COR-L47 (cell line): Measurements from ENCODE around the gene SEMA6C.

Experiments
- DNase-seq: peaks from one replicate; lab custom pipeline; 2025; lab: John Stamatoyannopoulos, UW

SEMA6C gene

GRCh38 chr1:151158326-151158725 lies 11.9 kb upstream of the SEMA6C start:
- DNase-seq = no peak

DNA sequence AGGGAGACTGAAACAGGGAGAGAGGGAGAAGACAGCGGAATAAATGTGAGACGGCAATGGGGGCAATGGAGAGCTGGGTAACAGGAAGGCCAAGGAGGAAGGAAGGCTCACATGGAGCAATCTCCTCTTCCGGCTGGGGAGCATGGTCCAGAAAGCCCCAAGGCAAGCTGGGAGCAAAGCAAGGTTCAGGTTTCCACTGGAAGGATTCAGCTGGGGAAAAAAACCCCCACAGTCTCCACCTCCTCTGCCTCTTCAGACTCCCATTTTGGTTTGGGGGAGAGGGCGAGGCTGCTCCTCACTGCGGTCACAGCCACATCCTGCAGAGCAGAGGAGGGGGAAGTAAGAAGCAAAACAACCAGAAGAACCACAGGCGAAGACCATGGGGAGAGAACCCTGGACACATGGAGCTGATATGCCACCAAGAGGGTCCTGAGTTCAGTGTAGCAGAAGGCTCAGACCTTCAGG lies 10.7 kb upstream of the SEMA6C start:
- DNase-seq = no peak

DNA sequence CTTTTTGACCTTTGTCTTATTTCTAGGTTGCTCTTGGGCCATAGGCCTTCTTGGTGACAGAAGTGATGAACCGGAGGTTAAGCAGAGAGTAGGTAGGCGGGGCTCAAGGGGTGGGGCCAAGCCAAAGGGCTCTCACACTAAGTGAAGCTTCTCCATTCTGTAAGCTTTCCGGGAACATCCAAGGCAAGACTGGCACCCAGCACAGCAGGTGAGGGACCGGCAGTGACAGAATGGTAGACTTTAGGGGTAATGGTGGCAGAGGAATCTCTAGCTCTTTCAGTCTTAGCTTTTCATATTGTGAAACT lies 10.0 kb upstream of the SEMA6C start, which contains the start of gene TNFAIP8L2:
TNFAIP8L2 (plus strand) TSS at position 135 of the 305 bp plus-strand sequence. CDS start 2,049 bp downstream, outside the sequence.
- DNase-seq = no peak

DNA sequence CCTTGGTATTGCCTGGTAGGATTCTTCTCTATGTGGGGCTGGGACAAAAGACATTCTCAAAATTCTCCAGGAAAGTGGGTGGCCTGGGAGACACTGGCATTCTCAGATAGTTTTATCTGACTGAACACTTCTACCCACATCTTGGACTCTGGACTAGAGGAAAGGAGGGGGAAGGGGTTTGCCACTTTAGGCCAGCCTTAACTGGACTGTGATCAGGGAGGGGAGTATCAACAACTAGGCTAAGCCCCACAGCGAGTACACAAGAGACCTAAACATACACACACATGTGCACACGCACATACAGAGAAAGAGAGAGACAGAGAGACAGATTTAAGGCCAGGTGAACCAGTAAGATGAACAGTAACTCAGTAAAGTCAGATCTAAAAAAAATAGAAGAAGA lies 1.2 kb upstream of the SEMA6C start:
- no peak for DNase-seq

DNA sequence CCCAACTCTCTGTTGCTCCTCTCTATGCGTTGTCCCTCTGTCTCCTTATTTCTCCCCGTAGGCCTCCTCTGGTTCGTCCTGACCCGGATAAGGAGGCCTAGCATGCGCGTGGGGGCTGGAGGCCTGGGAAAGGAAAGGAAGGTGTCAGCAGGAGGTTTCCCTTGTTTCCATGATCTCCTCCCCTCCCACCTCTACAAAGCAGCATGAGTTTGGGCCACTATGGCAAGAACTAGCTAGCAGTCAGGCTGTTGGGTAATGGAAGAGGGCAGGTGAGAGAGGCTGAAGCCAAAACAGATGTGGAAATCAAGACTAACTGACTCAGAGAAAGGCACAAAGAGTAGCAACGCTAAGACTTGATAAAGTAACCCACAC lies 687 bp upstream of the SEMA6C start:
- no peak for DNase-seq

GRCh38 chr1:151146072-151146411 lies 389 bp downstream of the SEMA6C start:
- DNase-seq = no peak

DNA sequence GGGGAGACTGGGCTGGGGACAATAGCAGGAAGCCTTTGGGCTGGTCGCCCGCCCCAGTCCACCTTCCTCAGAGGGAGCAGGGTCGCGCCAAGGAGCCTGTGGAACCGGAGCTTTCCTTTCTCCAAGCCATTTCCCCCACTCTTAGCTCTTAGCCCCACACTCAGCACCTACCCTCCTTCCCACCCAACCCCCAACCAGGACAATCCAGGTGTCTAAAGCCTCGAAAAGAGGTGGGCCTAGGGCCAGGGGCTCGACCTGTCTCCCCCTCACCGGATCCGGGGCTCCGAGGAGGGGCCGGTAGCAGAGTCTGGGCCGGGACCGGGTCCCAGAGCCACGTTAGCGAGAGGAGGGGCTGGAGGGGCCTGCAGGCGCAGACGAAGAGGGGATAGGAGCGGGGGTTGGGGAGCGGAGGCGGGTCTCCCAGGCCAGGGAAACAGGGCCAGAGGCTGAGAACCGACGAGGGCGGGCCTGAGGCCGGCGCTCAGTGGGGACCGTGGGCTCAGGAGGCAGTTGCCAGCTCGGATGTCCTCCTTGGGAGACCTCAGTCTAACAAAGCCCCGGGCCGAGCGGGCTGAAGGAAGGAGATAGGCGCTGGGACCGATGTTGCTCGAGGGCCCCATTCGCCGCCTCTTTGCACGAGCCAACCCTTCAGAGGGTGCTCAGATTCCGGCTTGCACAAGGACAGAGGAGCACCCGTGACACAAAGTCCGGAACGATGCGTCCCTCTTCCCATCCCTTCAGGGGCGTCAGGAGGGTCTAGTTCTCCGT lies 943 bp downstream of the SEMA6C start:
- DNase-seq = no peak

- no peak for DNase-seq
These were observed 1.7 kb downstream of the SEMA6C start for GRCh38 chr1:151144474-151145303.

- DNase-seq = no peak
These were observed 2.4 kb downstream of the SEMA6C start for GRCh38 chr1:151143986-151144385.

- DNase-seq = no peak
These were observed 3.4 kb downstream of the SEMA6C start for GRCh38 chr1:151143057-151143435.

DNA sequence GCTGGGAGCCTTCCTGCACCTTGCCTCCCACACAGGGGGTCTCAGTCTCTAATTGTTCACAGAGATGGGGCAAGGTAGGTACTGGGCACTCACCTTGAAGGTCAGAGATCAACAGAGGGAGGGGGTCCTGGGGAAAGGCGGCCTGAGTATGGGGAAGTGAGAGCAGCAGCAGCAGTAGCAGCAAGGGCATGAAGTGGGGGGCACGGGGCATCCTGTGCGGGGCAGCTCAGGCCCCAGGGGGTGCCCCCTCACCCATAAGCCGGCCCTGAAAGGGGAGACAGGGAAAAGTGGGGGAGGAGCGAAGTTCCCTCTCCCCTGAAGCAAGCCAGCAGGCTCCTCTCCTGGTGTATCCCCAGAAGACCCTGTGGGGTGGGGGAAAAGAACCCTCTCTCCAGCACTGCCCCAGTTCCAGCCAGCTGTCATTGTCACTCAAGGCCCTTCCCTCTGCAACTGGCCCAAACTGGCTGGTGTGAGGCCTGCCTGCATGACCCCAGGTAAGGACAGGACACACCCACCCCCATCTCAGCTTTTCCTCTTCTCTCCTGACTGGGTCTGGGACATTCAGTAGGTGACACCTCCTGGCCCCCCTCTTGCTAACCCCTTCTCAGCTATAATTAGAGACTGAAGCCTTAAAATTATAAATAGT lies 3.9 kb downstream of the SEMA6C start:
- DNase-seq = no peak

GRCh38 chr1:151137789-151138188 lies 8.6 kb downstream of the SEMA6C start:
- DNase-seq = no peak

DNA sequence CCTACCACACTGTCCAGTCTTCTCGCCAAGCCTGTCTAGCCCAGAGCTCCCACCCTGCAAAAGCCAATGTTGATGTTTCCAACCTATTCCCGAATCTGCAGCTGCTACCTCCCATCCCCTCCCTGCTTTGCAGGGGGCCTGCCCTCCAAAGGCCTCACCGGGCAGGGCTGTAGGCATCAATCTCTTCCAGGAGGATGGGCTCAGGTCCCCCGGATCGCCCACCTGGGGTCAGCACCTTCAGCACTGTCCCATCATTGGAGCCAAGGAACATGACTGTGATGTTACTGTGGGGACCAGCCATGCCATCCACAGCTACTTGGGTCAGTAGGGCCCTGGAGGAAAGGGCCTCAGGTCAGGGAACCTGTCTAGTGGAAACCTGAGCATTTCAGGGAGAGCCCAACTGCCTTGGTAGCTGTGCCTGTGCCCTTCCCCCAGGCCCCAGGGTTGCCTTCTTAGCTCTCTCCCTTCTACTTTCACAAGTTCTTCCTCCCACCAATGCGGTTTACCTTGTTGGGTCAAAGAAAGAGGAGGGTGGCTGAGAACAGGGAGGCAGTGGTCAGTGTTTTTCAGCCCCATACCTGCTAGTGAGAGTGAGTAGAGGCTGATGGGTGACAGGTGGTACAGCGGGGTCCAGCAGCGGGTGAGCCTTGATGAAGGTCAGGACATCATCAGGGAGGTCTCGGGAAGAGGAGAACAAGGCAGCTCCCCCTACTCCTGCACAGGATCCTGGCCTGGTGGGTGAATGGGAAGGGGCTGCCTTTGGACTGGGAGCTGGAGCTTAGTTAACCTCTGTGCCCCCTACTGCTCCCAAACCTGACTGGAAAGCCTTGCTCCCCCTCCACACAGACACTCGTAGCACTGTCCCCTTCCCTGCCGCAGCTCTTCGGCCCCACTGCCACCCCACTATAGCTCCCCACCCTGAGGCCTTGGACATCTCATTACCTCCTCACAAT lies 10.7 kb downstream of the SEMA6C start:
- no peak for DNase-seq

- DNase-seq = no peak
These were observed 11.4 kb downstream of the SEMA6C start for GRCh38 chr1:151134991-151135390.

GRCh38 chr1:151134396-151134795 lies 12.0 kb downstream of the SEMA6C start:
- no peak for DNase-seq

- no peak for DNase-seq
These were observed 13.2 kb downstream of the SEMA6C start for GRCh38 chr1:151133018-151133806.

DNA sequence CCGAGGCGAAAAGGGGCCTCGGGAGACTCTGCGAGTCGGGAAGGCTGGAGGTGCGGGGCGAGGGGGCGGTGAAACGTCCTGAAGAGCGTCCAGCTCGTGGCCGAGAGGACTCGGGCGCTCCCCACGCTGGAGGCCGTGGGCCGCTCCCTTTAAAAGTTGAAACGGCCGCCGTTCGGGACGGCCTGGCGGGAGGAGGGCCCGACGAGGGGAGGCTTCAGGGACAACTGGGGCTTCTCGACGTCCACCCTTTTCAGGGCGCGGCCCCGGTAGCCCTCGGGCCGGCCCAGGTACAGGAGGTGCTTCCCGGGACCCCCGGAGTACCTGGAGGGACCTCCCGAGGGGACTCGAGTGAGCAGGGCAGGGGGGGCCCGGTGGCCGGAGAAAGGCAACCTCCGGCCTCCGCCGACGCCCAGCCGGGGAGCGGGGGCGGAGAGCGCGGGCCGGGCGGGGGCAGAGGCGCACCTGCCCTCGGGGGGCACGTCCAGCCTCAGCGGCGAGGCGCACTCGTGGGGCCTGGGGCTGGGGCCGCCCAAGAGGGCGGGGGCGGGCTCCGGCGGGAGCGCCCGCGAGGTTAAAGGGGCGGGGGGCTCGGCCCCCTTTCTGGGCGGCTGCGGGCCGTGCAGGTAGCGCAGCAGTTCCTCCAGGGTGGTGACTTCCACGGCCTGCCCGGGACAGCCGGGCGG lies 14.0 kb downstream of the SEMA6C start:
- DNase-seq = no peak

DNA sequence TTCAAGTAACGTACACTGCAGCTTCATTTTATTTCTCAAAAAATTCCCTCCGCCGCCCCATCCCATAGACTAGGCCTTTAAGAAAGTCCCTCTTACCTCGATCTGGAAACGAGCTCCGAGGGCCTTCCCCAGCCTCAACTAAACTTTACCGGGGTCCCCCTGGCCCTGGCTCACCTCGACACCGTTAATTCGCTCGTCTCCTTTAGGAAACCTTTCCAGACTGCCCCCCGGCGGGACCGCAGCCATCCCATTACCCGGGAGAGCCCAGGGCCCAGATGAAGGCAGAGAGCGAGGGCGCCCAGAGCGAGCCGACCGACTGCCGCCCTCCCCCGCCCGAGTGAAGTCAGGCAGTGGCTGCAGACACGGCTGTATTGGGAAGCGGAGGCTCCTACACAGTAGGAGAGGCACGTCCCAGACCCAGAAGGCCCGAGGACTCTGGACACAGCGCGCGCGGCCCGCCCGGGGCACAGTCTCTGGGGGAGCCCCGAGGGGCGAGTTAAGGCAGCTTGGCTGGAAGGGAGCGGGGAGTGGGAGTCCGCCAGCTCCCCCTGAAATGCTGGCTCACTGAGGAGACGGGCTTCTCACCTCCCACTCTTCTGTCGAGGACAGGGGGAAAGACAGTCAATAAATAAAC lies 14.6 kb downstream of the SEMA6C start:
- DNase-seq = no peak

GRCh38 chr1:151130987-151131586 lies 15.3 kb downstream of the SEMA6C start:
- no peak for DNase-seq

GRCh38 chr1:151128800-151129199 lies 17.6 kb downstream of the SEMA6C start:
- no peak for DNase-seq
